HepG2 (cell line): ENCODE measurements around the gene PDPK1. TPM values are rescaled to one million over a fixed set of nuclear protein-coding genes. Genes with fewer than 3 reads are reported as not detected.

Source experiments
- AHR ChIP-seq: IDR thresholded peaks from 2 replicates; pipeline ENCODE4 v1.6.1; 2018; ENCODE audit warnings: missing genetic modification reagents, missing compliant biosample characterization
- DR1 ChIP-seq: sonication (generic); formaldehyde crosslinking; IDR thresholded peaks from 2 replicates; pipeline ENCODE4 v1.8.0; 2021; ENCODE audit warnings: mild to moderate bottlenecking, missing genetic modification reagents, inconsistent platforms
- NAIF1 ChIP-seq: sonication (generic); formaldehyde crosslinking; IDR thresholded peaks from 2 replicates; pipeline ENCODE4 v1.5.0; 2020; ENCODE audit warnings: mild to moderate bottlenecking, missing genetic modification reagents, borderline replicate concordance
- PCBP1 ChIP-seq: fragments of 200-400 bp; formaldehyde crosslinking; IDR thresholded peaks from 2 replicates; pipeline ENCODE4 v1.6.1; 2017; ENCODE audit warnings: mild to moderate bottlenecking, low read depth, low read length, borderline replicate concordance
- POGZ ChIP-seq: sonication (generic); formaldehyde crosslinking; IDR thresholded peaks from 2 replicates; pipeline ENCODE4 v1.4.0; 2020; ENCODE audit warnings: mild to moderate bottlenecking, missing genetic modification reagents
- SKI ChIP-seq: fragments of 450-650 bp; IDR thresholded peaks from one replicate; pipeline ENCODE4 v1.6.1; 2018; ENCODE audit warnings: mild to moderate bottlenecking; ENCODE audit not compliant: partially characterized antibody
- SMAD9 ChIP-seq: sonication (generic); formaldehyde crosslinking; IDR thresholded peaks from 2 replicates; pipeline ENCODE4 v1.5.1; 2020; ENCODE audit warnings: mild to moderate bottlenecking, missing genetic modification reagents
- SMARCC2 ChIP-seq: fragments of 450-650 bp; IDR thresholded peaks from 2 replicates; pipeline ENCODE4 v1.6.1; 2017; ENCODE audit warnings: antibody characterized with exemption, mild to moderate bottlenecking
- SRF ChIP-seq: IDR thresholded peaks from 2 replicates; pipeline ENCODE4 v1.6.1; 2011; ENCODE audit warnings: mild to moderate bottlenecking, low read depth, low read length, moderate library complexity
- SSRP1 ChIP-seq: IDR thresholded peaks from 2 replicates; pipeline ENCODE4 v1.6.1; 2016; ENCODE audit warnings: control low read depth
- TBX2 ChIP-seq: sonication (generic); formaldehyde crosslinking; IDR thresholded peaks from 2 replicates; pipeline ENCODE4 v1.5.0; 2020; ENCODE audit warnings: missing genetic modification reagents, mild to moderate bottlenecking, borderline replicate concordance
- TOPORS ChIP-seq: sonication (generic); formaldehyde crosslinking; IDR thresholded peaks from 2 replicates; pipeline ENCODE4 v1.8.0; 2023; ENCODE audit warnings: mild to moderate bottlenecking, missing genetic modification reagents
- TP53 ChIP-seq: sonication (generic); formaldehyde crosslinking; conservative IDR thresholded peaks from 2 replicates; pipeline ENCODE4 v1.4.0; 2020; ENCODE audit warnings: missing genetic modification reagents
- ZFP1 ChIP-seq: IDR thresholded peaks from 2 replicates; pipeline ENCODE4 v1.6.1; 2016
- ZNF331 ChIP-seq: sonication (generic); formaldehyde crosslinking; IDR thresholded peaks from 2 replicates; pipeline ENCODE4 v1.4.0; 2020; ENCODE audit warnings: missing genetic modification reagents
- ZNF44 ChIP-seq: sonication (generic); formaldehyde crosslinking; IDR thresholded peaks from 2 replicates; pipeline ENCODE4 v1.5.1; 2020; ENCODE audit warnings: mild to moderate bottlenecking, missing genetic modification reagents
- ZNF615 ChIP-seq: sonication (generic); formaldehyde crosslinking; IDR thresholded peaks from 2 replicates; pipeline ENCODE4 v1.5.0; 2020; ENCODE audit warnings: mild to moderate bottlenecking, missing genetic modification reagents, borderline replicate concordance
- ZNF674 ChIP-seq: sonication (generic); formaldehyde crosslinking; IDR thresholded peaks from 2 replicates; pipeline ENCODE4 v1.5.0; 2020; ENCODE audit warnings: low read depth, mild to moderate bottlenecking, missing genetic modification reagents
- ZNF782 ChIP-seq: sonication (generic); formaldehyde crosslinking; IDR thresholded peaks from 2 replicates; pipeline ENCODE4 v1.4.0; 2020; ENCODE audit warnings: missing genetic modification reagents, mild to moderate bottlenecking, borderline replicate concordance
- polyA plus RNA-seq, 8 experiments: library from polyadenylated mRNA; depleted of rRNA in 3 of 8; stranded (reverse) in 7 of 8; unstranded in 1 of 8; fragments of >200 nt; fragmentation: Illumina TruSeq in 4 of 8; extraction: Trizol in 4 of 8; gene quantifications; 2 replicates each; pipeline versions ENCODE4 v1.2.1 to v1.2.3, GENCODE V29; 2011 to 2016; ENCODE audit warnings: low read depth in 4 of 8, missing spikeins in 1 of 8, mixed read lengths in 1 of 8; ENCODE audit not compliant: insufficient read depth in 1 of 8
- total RNA-seq, 5 experiments: library from RNA; depleted of rRNA; stranded (reverse); fragments of >200 nt; fragmentation: Illumina TruSeq; extraction: Trizol; gene quantifications; 2 replicates each; pipeline ENCODE4 v1.2.3, GENCODE V29; 2016; ENCODE audit warnings: low read depth in 1 of 5
- TF ChIP-seq, protein P1 (sequence below): IDR thresholded peaks from 2 replicates; pipeline ENCODE4 v1.6.1; 2016
- TF ChIP-seq, protein P2 (sequence below): sonication (generic); formaldehyde crosslinking; IDR thresholded peaks from 2 replicates; pipeline ENCODE4 v1.4.0; 2020; ENCODE audit warnings: missing genetic modification reagents
- TF ChIP-seq, protein P3 (sequence below): sonication (generic); formaldehyde crosslinking; IDR thresholded peaks from 2 replicates; pipeline ENCODE4 v1.8.0; 2022; ENCODE audit warnings: mild to moderate bottlenecking, missing genetic modification reagents; ENCODE audit not compliant: insufficient replicate concordance
- TF ChIP-seq, protein P4 (sequence below): IDR thresholded peaks from 2 replicates; pipeline ENCODE4 v1.6.1; 2012; ENCODE audit warnings: inconsistent platforms
- TF ChIP-seq, protein P5 (sequence below): sonication (generic); formaldehyde crosslinking; IDR thresholded peaks from 2 replicates; pipeline ENCODE4 v1.9.0; 2021; ENCODE audit warnings: missing genetic modification reagents, mild to moderate bottlenecking, borderline replicate concordance

PDPK1 gene
- total and polyA plus RNA-seq, 2 of the 13 experiments (the other 11 are each of a cell fraction or from before 2014, with no cell fraction given), result 59.6 to 129 TPM

DNA sequence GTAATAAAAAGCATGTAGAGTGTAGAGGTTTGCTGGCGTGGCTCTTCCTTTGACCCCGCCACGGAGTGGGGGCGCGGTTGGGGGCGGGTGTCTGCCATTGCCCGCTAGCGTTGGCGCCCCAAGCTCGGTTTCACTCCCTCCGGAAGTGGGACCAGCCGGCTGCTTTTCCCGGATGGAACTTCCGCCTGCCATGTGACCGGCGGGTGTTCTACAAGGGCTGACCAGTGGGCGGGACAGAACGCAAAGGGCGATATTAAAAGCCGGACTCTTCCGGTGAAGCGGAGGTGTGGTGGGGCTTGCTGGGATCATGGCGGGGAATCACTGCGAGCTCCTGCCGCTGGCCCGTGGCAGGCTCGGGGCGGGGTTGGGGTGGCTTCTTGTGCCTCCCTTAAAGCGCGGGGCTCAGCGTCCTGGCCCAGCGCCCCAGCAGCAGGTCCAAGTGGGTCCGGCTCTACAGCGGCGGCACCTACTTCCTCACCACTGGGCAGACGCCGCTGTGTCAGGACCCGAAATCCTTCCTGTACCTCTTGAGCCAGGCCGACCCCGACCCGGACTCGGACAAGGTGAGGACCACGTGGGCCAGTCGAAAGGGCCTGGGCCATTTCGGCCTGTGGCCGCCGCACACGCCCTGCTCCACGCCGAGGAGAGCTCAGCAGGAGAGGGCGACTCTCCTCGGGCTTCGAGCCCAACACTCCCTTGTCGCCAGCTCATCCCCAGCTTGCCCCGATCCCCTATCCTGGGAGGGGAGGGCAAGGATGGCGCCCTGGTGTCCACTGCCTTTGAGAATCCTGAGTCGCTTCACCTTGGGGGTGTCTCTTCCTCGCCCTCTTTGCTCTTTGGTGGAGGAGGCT lies 65.6 kb downstream of the PDPK1 start (continued):
- peak; percentile 91 for TF ChIP-seq TBX2 (CRISPR knock-in tag)
- TF ChIP-seq TP53, result peak; percentile 66
- TF ChIP-seq, protein P1, sequence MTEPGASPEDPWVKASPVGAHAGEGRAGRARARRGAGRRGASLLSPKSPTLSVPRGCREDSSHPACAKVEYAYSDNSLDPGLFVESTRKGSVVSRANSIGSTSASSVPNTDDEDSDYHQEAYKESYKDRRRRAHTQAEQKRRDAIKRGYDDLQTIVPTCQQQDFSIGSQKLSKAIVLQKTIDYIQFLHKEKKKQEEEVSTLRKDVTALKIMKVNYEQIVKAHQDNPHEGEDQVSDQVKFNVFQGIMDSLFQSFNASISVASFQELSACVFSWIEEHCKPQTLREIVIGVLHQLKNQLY (CRISPR knock-in tag), result peak; percentile 92
- TF ChIP-seq NAIF1 (CRISPR knock-in tag), result peak; percentile 75; the same call in 1 of the 2 replicates
- TF ChIP-seq POGZ (CRISPR knock-in tag), result peak; percentile 88
- TF ChIP-seq ZNF782, result peak; percentile 90; the same call in 1 of the 2 replicates
- TF ChIP-seq SSRP1 (CRISPR knock-in tag), result peak; percentile 92; the same call in 1 of the 2 replicates
- TF ChIP-seq SRF, result 0 out of 2 replicates have a peak, but pooled peaks have one; percentile 62
- no peak for TF ChIP-seq SMARCC2
- peak; percentile 93 for TF ChIP-seq PCBP1
- TF ChIP-seq ZNF674, result no peak
- peak; percentile 94 for TF ChIP-seq DR1 (CRISPR knock-in tag)
- no peak; the same call in 1 of the 2 replicates for TF ChIP-seq ZNF44 (CRISPR knock-in tag)
- TF ChIP-seq, protein P2, sequence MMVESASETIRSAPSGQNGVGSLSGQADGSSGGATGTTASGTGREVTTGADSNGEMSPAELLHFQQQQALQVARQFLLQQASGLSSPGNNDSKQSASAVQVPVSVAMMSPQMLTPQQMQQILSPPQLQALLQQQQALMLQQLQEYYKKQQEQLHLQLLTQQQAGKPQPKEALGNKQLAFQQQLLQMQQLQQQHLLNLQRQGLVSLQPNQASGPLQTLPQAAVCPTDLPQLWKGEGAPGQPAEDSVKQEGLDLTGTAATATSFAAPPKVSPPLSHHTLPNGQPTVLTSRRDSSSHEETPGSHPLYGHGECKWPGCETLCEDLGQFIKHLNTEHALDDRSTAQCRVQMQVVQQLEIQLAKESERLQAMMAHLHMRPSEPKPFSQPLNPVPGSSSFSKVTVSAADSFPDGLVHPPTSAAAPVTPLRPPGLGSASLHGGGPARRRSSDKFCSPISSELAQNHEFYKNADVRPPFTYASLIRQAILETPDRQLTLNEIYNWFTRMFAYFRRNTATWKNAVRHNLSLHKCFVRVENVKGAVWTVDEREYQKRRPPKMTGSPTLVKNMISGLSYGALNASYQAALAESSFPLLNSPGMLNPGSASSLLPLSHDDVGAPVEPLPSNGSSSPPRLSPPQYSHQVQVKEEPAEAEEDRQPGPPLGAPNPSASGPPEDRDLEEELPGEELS (CRISPR knock-in tag), result peak; percentile 64
- TF ChIP-seq, protein P3, sequence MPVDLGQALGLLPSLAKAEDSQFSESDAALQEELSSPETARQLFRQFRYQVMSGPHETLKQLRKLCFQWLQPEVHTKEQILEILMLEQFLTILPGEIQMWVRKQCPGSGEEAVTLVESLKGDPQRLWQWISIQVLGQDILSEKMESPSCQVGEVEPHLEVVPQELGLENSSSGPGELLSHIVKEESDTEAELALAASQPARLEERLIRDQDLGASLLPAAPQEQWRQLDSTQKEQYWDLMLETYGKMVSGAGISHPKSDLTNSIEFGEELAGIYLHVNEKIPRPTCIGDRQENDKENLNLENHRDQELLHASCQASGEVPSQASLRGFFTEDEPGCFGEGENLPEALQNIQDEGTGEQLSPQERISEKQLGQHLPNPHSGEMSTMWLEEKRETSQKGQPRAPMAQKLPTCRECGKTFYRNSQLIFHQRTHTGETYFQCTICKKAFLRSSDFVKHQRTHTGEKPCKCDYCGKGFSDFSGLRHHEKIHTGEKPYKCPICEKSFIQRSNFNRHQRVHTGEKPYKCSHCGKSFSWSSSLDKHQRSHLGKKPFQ (CRISPR knock-in tag), result peak; percentile 91
- 0 out of 2 replicates have a peak, but pooled peaks have one; percentile 75 for TF ChIP-seq ZNF615 (CRISPR knock-in tag)
- peak; percentile 32 for TF ChIP-seq SKI
- peak; percentile 90; the same call in 1 of the 2 replicates for TF ChIP-seq AHR (CRISPR knock-in tag)
- peak; percentile 87 for TF ChIP-seq TOPORS (CRISPR knock-in tag)
- no peak for TF ChIP-seq SMAD9 (CRISPR knock-in tag)
- TF ChIP-seq, protein P4, sequence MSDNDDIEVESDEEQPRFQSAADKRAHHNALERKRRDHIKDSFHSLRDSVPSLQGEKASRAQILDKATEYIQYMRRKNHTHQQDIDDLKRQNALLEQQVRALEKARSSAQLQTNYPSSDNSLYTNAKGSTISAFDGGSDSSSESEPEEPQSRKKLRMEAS, result peak; percentile 91
- peak; percentile 64; the same call in 1 of the 2 replicates for TF ChIP-seq ZFP1 (CRISPR knock-in tag)
- TF ChIP-seq, protein P5, sequence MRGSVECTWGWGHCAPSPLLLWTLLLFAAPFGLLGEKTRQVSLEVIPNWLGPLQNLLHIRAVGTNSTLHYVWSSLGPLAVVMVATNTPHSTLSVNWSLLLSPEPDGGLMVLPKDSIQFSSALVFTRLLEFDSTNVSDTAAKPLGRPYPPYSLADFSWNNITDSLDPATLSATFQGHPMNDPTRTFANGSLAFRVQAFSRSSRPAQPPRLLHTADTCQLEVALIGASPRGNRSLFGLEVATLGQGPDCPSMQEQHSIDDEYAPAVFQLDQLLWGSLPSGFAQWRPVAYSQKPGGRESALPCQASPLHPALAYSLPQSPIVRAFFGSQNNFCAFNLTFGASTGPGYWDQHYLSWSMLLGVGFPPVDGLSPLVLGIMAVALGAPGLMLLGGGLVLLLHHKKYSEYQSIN (CRISPR knock-in tag), result no peak
- peak; percentile 92 for TF ChIP-seq ZNF331 (CRISPR knock-in tag)
